CD4-positive, alpha-beta memory T cell (primary cell): ENCODE measurements around the gene DCPS. TPM values are rescaled to one million over a fixed set of nuclear protein-coding genes. Genes with fewer than 3 reads are reported as not detected.
"Not testable (repeated sequence)": the region's sequence is repeated elsewhere in the genome, so short reads cannot be mapped to it uniquely, and the experiment has no call there.

Source experiments
- CTCF ChIA-PET: fragments of 350-600 bp; sonication (Branson Sonifier 250); formaldehyde crosslinking; loops from one replicate; lab custom pipeline; 2021; ENCODE audit warnings: inconsistent platforms; ENCODE audit not compliant: partially characterized antibody; lab: Charles Lee
- POLR2A ChIA-PET: fragments of 350-600 bp; sonication (Branson Sonifier 250); formaldehyde crosslinking; loops from one replicate; lab custom pipeline; 2021; ENCODE audit not compliant: partially characterized antibody; lab: Charles Lee
- DNase-seq, 5 donors: peaks; one replicate each; pipeline versions ENCODE4 v3.0.0 to v3.0.0-alpha.2; 2020 to 2022; ENCODE audit warnings: mixed read lengths in 1 of 5
- H3K27ac ChIP-seq: one replicate; pipeline ENCODE4 v1.7.0; 2013; ENCODE audit warnings: low read depth, low read length
- H3K27me3 ChIP-seq: 2 replicates; pipeline ENCODE4 v1.7.0; 2013; ENCODE audit warnings: mild to moderate bottlenecking, low read length, moderate library complexity; ENCODE audit not compliant: insufficient read depth
- H3K36me3 ChIP-seq: 2 replicates; pipeline ENCODE4 v1.7.0; 2013; ENCODE audit warnings: mild to moderate bottlenecking, low read length, moderate library complexity; ENCODE audit not compliant: insufficient read depth
- H3K4me1 ChIP-seq: 2 replicates; pipeline ENCODE4 v1.7.0; 2013; ENCODE audit warnings: mild to moderate bottlenecking, low read length, moderate library complexity; ENCODE audit not compliant: insufficient read depth
- H3K4me3 ChIP-seq, 2 donors: one replicate each; pipeline ENCODE4 v1.7.0; 2013; ENCODE audit warnings: low read length in 2 of 2, mild to moderate bottlenecking in 1 of 2
- H3K9me3 ChIP-seq, 2 donors: one replicate each; pipeline ENCODE4 v1.7.0; 2013; ENCODE audit warnings: low read length in 2 of 2, control low read depth in 1 of 2; ENCODE audit not compliant: control insufficient read depth in 1 of 2
- H3K27ac Mint-ChIP-seq, 7 donors: one replicate each; pipeline ENCODE4 v1.8.0; 2020 to 2021; ENCODE audit warnings: mixed read lengths in 7 of 7, mild to moderate bottlenecking in 6 of 7, inconsistent platforms in 3 of 7, moderate library complexity in 3 of 7
- H3K27me3 Mint-ChIP-seq, 2 donors: one replicate each; pipeline ENCODE4 v1.8.0; 2020 to 2021; ENCODE audit warnings: mixed read lengths in 2 of 2
- H3K36me3 Mint-ChIP-seq, 2 donors: one replicate each; pipeline ENCODE4 v1.8.0; 2020 to 2021; ENCODE audit warnings: mixed read lengths in 2 of 2, inconsistent platforms in 1 of 2, mild to moderate bottlenecking in 1 of 2
- H3K4me1 Mint-ChIP-seq, 4 donors: one replicate each; pipeline ENCODE4 v1.8.0; 2020 to 2021; ENCODE audit warnings: mixed read lengths in 4 of 4, mild to moderate bottlenecking in 1 of 4
- H3K4me3 Mint-ChIP-seq, 8 donors: one replicate each; pipeline ENCODE4 v1.8.0; 2020 to 2021; ENCODE audit warnings: mixed read lengths in 8 of 8, mild to moderate bottlenecking in 7 of 8, moderate library complexity in 6 of 8, inconsistent platforms in 3 of 8
- H3K9me3 Mint-ChIP-seq, 8 donors: one replicate each; pipeline ENCODE4 v1.8.0; 2020 to 2021; ENCODE audit warnings: mixed read lengths in 8 of 8, mild to moderate bottlenecking in 5 of 8, inconsistent platforms in 3 of 8, moderate library complexity in 1 of 8
- intact Hi-C: fragments of 100-400 bp; cut with micrococcal nuclease; formaldehyde crosslinking; loops from one replicate; pipeline ENCODE4 v1.15.1; 2023
- polyA plus RNA-seq, 2 donors: library from polyadenylated mRNA; unstranded; fragments of 300-500 nt; fragmentation: Illumina TruSeq; gene quantifications; one replicate each; pipeline ENCODE4 v1.2.3, GENCODE V29; 2021
- total RNA-seq, 2 experiments: library from RNA; stranded (reverse); gene quantifications; one replicate each; pipeline ENCODE4 v1.2.3, GENCODE V29; 2021

DCPS gene
- total and polyA plus RNA-seq, 4 experiments from 2014 or later: 20.2 to 48.0 (median 30.7) TPM

DNA sequence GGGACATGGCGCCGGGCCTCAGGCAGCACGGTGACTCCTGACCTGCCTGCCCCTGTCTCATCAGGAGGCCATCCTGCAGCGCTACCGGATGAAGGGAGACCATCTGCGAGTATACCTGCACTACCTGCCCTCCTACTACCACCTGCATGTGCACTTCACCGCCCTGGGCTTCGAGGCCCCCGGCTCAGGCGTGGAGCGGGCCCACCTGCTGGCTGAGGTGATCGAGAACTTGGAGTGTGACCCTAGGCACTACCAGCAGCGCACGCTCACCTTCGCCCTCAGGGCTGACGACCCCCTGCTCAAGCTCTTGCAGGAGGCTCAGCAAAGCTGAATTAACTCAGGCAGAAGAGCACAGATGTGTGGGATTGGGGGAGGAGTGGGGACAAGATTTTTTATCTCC lies 41.4 kb downstream of the DCPS start:
- H3K9me3 Mint-ChIP-seq: no peaks in the 10 kb centered on the region
- Histone ChIP-seq H3K4me1 (no peaks in the 10 kb centered on the region), H3K4me3 (no peak overlapping the region), H3K36me3 (peaks cover 30% of the 10 kb centered on the region), H3K9me3 (no peaks in the 10 kb centered on the region), H3K27ac (no peak overlapping the region), H3K27me3 (no peaks in the 10 kb centered on the region)
- peaks cover 0 to 13% (median 2%) of the 10 kb centered on the region in 4 donors for H3K4me1 Mint-ChIP-seq
- peaks cover 14 to 67% of the 10 kb centered on the region in 2 donors for H3K36me3 Mint-ChIP-seq
- H3K27ac Mint-ChIP-seq: peak overlapping the region in 1 of 7 donors; percentile 36
- no peak for DNase-seq
- no peak overlapping the region for H3K4me3 Mint-ChIP-seq
- ChIA-PET POLR2A (no interaction called here), CTCF (interaction anchor here (0.7 kb wide), 1 partner anchor 35 kb away, joined by 3 read pairs; no protein-coding TSS in a partner anchor)
- intact Hi-C loops: no loop called here
- no peaks in the 10 kb centered on the region for H3K27me3 Mint-ChIP-seq

DNA sequence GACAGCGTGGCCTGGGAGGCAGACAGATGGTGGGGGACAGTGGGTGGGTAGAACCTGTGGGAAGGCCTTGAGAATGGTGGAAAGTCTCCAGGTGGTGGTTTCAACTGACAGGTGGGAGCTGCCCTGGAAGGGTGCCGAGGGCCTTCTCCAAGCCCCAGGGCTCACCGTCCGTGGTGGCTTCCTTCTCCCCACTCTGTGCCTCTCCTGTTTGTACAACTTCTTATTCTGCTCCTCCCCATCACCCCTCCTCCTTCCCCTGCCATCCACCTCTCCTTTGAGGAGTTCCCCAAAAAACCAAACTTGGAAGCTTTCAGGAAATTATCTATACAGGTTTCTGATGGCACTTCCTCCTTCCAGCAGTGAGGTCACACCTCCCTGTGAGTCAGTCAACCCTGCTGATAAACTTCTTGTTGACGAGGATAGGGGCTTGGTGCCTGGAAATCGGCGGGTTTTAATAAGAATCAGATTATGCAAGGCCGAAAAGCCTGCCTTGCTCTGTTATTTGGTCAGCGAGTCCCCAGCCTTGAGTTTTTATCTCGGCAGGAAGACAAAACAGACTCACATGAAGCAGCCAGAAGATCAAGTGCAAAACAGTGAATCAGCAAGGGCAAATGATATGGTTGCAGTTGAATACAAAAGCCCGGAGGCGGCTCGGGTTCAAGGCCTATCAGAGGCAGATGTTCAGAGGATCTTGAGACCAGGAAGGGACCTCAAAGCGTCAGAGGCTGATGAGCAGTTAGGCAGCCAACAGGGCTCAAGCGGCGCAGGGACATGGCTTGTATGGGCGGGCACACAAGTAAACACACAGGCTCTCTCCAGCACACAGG lies 42.1 kb downstream of the DCPS start:
- H3K4me1 Mint-ChIP-seq: peaks cover 0 to 13% (median 2%) of the 10 kb centered on the region in 4 donors
- H3K4me3 ChIP-seq: no peak overlapping the region
- H3K27me3 Mint-ChIP-seq: no peaks in the 10 kb centered on the region
- peak overlapping the region in 3 of 7 donors; percentile 7 to 77 (median 50) for H3K27ac Mint-ChIP-seq
- H3K9me3 Mint-ChIP-seq: no peaks in the 10 kb centered on the region
- DNase-seq: no peak
- H3K4me3 Mint-ChIP-seq: no peak overlapping the region
- no peak overlapping the region for H3K27ac ChIP-seq
- peaks cover 27% of the 10 kb centered on the region for H3K36me3 ChIP-seq
- no peaks in the 10 kb centered on the region for H3K9me3 ChIP-seq
- no peaks in the 10 kb centered on the region for H3K4me1 ChIP-seq
- intact Hi-C loops: no loop called here
- H3K36me3 Mint-ChIP-seq: peaks cover 10 to 60% of the 10 kb centered on the region in 2 donors
- no peaks in the 10 kb centered on the region for H3K27me3 ChIP-seq
- CTCF ChIA-PET: no interaction called here
- POLR2A ChIA-PET: no interaction called here

DNA sequence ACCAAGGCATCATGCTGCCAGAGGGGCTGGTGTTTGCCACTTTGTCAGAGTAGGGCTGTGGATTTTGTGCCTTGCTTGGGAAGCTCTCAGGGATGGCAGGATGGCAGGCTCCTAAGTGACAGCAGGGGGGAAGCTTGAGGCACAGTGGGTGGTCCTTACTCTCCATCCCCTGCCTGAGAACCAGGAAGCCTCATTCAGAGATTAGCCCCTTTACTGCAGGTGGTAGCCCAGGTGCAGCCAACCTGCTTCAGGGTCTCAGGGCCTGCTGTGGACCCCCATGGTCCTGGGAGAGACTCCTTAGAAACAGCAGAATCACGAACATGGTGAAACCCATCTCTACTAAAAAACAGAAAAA lies 42.7 kb downstream of the DCPS start:
- H3K4me3 Mint-ChIP-seq: no peak overlapping the region
- Histone ChIP-seq H3K4me3 (no peak overlapping the region), H3K36me3 (peaks cover 22% of the 10 kb centered on the region), H3K9me3 (no peaks in the 10 kb centered on the region), H3K27me3 (no peaks in the 10 kb centered on the region), H3K27ac (no peak overlapping the region), H3K4me1 (no peaks in the 10 kb centered on the region)
- intact Hi-C loops: no loop called here
- peaks cover 6 to 56% of the 10 kb centered on the region in 2 donors for H3K36me3 Mint-ChIP-seq
- peak overlapping the region in 3 of 7 donors; percentile 7 to 77 (median 65) for H3K27ac Mint-ChIP-seq
- ChIA-PET POLR2A (no interaction called here), CTCF (no interaction called here)
- H3K4me1 Mint-ChIP-seq: peaks cover 0 to 9% (median 2%) of the 10 kb centered on the region in 4 donors
- no peaks in the 10 kb centered on the region for H3K27me3 Mint-ChIP-seq
- no peaks in the 10 kb centered on the region for H3K9me3 Mint-ChIP-seq
- DNase-seq: no peak

DNA sequence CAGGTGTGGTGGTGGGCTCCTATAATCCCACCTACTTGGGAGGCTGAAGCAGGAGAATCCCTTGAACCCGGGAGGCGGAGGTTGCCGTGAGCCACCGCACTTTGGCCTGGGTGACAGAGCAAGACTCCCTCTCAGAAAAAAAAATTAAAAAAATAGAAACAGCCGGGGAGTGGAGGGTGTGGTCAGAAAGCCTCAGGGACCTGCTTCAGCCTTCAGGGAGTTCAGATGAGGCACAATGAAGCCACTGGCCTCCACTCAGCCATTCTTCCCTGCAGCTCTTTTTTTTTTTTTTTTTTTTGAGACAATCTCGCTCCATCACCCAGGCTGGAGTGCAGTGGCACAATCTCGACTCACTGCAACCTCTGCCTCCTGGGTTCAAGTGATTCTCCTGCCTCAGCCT lies 43.1 kb downstream of the DCPS start:
- DNase-seq, intact Hi-C loops, H3K4me1 ChIP-seq, H3K9me3 ChIP-seq, H3K4me3 ChIP-seq, H3K27ac ChIP-seq, POLR2A ChIA-PET, H3K27me3 Mint-ChIP-seq, H3K4me1 Mint-ChIP-seq, H3K4me3 Mint-ChIP-seq, H3K27me3 ChIP-seq, H3K27ac Mint-ChIP-seq, CTCF ChIA-PET, H3K9me3 Mint-ChIP-seq: not testable (repeated sequence)
- peaks cover 22% of the 10 kb centered on the region for H3K36me3 ChIP-seq
- peaks cover 6 to 52% of the 10 kb centered on the region in 2 donors for H3K36me3 Mint-ChIP-seq

DNA sequence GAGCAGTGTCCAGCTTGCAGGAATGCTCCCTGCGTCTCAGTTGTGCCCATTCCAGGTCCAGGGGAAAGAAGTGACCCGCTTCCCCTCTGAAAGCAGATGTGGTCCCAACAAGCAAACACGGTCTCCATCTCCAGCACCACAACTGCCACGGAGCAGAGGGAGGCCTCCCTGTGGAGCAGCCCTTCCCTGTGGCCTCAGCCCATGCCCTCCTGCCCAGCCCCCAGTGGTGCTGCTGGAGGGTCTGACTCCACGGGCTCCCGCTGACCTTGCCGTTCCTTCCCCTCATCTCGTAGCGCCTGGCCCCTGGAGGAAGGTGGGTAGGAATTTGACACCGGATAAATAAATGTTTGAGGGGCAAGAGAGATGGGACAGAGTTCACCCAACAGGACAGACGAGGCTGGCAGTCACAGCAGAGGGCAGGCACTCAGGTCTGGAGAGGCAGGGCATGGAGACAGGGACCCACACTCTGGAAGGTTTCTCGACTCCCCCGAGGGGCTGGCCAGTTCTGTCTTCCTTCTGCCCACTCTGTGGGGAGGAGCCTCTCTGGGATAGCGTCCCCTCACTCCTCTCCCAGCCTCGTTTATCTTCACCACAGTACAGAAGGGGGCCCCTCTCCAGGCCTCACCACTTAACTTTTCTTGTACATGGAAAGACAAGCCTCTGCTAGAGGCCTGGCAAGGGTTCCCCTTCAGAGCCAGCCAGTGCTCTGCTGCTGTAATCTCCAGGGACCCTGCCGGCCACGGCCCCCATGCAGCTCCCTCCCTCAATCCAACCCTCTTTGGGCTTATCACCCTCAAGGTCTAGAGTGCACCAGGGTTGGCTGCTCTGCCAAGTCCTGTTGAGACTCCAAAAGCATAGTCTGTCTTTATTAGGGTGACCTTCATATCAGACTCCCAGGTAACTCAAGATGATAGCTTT lies 44.1 kb downstream of the DCPS start:
- H3K36me3 Mint-ChIP-seq: peaks cover 6 to 45% of the 10 kb centered on the region in 2 donors

GRCh38 chr11:126348806-126349582 lies 45.1 kb downstream of the DCPS start:
- H3K27ac ChIP-seq: no peak overlapping the region
- peaks cover 0 to 39% of the 10 kb centered on the region in 2 donors for H3K36me3 Mint-ChIP-seq

More for the DNA sequence above, 44.1 kb downstream of the DCPS start:
- Mint-ChIP-seq H3K9me3 (no peaks in the 10 kb centered on the region), H3K4me1 (peaks cover 0 to 11% (median 7%) of the 10 kb centered on the region in 4 donors), H3K27me3 (no peaks in the 10 kb centered on the region), H3K27ac (peak overlapping the region in 3 of 7 donors; percentile 5 to 57 (median 53)), H3K4me3 (no peak overlapping the region)
- intact Hi-C loops: no loop called here
- no peak for DNase-seq
- ChIA-PET POLR2A (interaction anchor here (0.5 kb wide), 1 partner anchor 67 kb away, joined by 4 read pairs; no protein-coding TSS in a partner anchor), CTCF (no interaction called here)
- Histone ChIP-seq H3K27me3 (no peaks in the 10 kb centered on the region), H3K4me1 (no peaks in the 10 kb centered on the region), H3K9me3 (no peaks in the 10 kb centered on the region), H3K36me3 (peaks cover 22% of the 10 kb centered on the region), H3K4me3 (no peak overlapping the region), H3K27ac (no peak overlapping the region)

More at GRCh38 chr11:126348806-126349582, 45.1 kb downstream of the DCPS start:
- Histone ChIP-seq H3K4me3 (no peak overlapping the region), H3K36me3 (peaks cover 12% of the 10 kb centered on the region), H3K27me3 (no peaks in the 10 kb centered on the region), H3K9me3 (no peaks in the 10 kb centered on the region), H3K4me1 (peaks cover 5% of the 10 kb centered on the region)
- ChIA-PET POLR2A (no interaction called here), CTCF (interaction anchor here (1.1 kb wide), 1 partner anchor 132 kb away, joined by 3 read pairs; no protein-coding TSS in a partner anchor)
- DNase-seq: no peak
- H3K27ac Mint-ChIP-seq: peak overlapping the region in 3 of 7 donors; percentile 5 to 53 (median 37)
- H3K4me3 Mint-ChIP-seq: no peak overlapping the region
- no peaks in the 10 kb centered on the region for H3K27me3 Mint-ChIP-seq
- peaks cover 8 to 21% (median 13%) of the 10 kb centered on the region in 4 donors for H3K4me1 Mint-ChIP-seq
- intact Hi-C loops: no loop called here
- H3K9me3 Mint-ChIP-seq: no peaks in the 10 kb centered on the region
